ENCODE data around the gene EFL1. TPM values are rescaled to one million over a fixed set of nuclear protein-coding genes. Genes with fewer than 3 reads are reported as not detected.
A peak's percentile ranks its signal among the peaks of the same experiment; 100 is the strongest.
"Not testable (repeated sequence)": the region's sequence is repeated elsewhere in the genome, so short reads cannot be mapped to it uniquely, and the experiment has no call there.

The EFL1 gene
- 10 to 100 TPM; 23.4 to 25.5 (median 24.5) TPM for polyA plus RNA-seq (ENCODE audit: insufficient read length in 3 of 3)

DNA sequence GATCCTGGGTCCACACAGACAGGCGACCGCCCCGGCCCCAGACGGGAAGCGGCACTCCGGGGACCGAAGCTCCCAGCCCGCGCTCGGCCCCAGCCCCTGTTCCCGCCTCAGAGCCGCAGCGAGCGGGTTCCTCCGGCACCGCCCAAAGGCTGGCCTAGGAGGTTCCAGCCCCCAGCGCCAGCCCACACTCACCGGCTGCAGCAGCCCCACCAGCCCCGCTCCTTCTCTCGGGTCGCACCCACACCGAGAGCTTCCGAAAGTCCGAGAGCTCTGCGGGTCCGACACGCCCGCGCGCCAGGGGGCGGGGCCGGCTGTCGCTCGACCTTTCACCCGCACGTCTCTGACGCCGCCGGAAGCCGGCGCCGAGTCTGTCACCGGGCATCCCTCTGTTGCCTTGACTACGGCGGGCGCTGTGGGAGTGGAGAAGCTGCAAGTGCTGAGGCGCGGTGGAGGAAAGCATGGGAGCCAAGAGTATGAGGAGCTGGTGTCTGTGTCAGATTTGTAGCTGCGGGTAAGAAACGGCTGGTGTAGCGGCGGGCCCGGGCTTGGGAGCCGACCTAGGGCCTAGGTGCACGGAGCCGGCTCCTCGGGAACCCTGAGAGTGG is at the start of gene EFL1, which contains the start of gene SAXO2:
EFL1 (minus strand) TSS at position 313 of the 605 bp plus-strand sequence. CDS start 956 bp downstream, outside the sequence.
SAXO2 (plus strand) TSS at position 397 of the 605 bp plus-strand sequence; CDS start at position 459, 62 bp downstream.
- DNase-seq (ENCODE audit: low read depth in 3 of 3, low spot score in 2 of 3): peak; percentile 60 to 84 (median 69)

DNA sequence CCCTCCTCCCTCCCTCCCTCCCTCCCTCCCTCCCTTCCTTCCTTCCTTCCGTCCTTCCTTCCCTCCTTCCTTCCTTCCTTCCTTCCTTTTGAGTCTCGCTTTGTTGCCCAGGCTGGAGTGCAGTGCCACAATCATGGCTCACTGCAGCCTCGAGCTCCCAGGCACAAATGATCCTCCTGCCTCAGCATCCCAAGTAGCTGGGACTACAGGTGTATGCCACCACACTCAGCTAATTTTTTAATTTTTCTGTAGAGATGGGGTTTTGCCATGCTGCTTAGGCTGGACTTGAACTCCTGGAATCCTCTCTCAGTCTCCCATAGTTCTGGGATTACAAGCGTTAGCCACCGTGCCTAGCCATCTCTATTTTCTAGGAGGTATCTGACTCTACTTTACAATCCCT is 48.8 kb upstream of the EFL1 start:
- not testable (repeated sequence) for DNase-seq (ENCODE audit: low read depth in 3 of 3, low spot score in 2 of 3)

DNA sequence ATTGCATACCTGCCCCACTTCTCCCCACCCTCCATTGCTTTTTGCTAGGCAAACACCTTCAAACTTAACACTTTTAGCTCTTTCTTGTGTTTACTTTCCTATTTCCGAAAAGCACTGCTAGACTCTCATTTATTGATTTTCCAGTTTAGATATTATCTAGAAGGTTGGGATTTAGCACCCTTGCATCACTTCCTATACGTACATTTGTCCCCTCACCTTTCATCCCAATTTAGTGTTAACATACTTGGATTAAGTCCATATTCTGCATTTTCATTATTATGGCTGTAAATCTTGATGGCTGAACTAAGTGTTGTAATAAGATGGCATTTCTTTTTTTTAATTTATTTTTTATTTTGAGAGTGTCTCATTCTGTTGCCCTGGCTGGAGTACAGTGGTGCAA is 47.3 kb upstream of the EFL1 start:
- no peak for DNase-seq (ENCODE audit: low read depth in 3 of 3, low spot score in 2 of 3)

DNA sequence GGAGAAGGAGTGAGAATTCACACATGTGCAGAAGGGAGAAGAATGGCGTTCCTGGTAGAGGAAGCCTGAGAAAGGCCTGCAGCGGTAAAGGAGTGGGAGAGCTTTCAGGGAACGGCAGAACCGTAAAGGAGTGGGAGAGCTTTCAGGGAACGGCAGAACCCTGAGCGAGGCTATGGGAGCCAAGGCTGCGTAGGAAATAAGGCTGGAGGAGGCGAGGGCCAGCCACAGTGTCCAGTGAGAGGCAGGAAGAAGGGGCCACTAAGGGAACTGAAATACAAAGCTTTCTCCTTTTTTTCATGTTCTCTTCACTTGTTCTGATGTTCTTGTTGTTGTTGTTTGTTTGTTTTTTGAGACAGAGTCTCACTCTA is 45.2 kb upstream of the EFL1 start:
- no peak for DNase-seq (ENCODE audit: low read depth in 3 of 3, low spot score in 2 of 3)

DNA sequence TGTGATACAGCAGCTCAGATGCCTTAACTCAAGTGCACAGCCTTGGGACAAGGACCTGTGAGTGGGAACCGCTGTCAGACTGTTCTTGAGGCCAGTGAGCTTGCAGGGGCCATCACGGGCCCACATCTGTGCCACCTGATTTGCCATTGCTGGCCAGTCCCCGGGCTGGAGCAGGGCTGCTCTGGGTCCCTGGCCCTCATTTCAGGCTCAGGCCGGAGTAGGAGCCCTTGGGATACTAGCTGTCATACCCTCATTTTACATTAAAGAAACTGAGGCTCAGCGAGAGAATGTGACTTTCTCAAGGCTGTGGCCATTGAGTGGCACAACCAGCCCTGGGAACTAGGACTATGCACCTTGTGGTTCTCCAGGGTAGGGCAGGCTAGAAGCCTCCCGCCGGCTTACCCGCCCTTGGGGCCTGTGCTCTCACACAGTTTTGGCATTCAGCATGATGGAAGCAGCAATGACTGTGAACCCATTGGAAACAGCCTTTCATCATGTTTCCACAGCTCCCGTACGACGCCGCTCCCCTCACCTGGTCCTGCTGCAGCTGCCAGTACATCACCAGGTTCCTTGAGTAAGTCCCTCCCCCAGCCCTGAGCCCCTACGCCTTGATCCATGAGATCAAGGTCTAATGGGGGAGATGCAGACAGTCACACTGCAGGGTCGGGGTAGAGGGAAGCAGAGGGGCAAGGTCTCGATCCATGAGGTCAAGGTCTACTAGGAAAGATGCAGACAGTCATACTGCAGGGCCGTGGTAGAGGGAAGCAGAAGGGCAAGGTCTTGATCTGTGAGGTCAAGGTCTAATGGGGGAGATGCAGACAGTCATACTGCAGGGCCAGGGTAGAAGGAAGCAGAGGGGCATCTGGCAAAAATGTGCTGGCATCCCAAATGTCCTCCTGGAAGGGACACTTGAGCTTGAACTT is 44.5 kb upstream of the EFL1 start:
- no peak for DNase-seq (ENCODE audit: low read depth in 3 of 3, low spot score in 2 of 3)

DNA sequence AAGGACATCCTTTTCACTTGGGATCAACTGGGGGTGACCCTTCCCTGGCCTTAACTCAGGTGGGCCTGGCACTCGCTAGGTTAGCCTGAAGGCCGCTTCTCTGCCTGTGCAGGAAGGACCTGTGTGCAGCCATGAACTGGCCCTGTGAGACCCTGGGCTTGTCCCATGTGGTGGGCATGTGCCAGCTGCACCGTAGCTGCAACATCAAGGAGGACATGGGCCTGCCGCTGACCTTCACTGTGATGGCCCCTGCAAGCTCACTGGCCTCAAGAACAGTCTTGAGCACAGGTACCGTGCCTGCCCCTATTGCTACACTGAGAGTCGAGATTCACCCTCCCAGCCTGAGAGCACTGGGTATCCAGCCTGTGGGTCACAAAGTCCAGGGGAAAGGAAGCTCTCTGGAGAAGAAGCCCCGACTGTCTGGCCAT is 43.1 kb upstream of the EFL1 start:
- DNase-seq (ENCODE audit: low read depth in 3 of 3, low spot score in 2 of 3): no peak

DNA sequence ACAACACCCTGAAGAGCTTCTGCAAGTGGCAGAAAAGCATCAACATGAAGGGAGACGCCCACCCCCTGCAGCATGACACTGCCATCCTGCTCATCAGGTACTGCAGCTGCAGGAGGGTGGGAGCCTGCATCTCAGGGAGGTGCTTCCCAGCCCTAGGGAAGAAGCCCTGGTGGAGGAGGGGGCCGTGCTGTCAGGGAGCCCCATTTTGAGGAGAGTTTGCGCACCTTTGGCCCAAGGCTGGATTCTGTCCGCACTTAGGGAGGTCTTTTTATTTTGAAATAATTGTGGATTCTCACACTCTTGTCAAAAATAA is 42.2 kb upstream of the EFL1 start:
- DNase-seq (ENCODE audit: low read depth in 3 of 3, low spot score in 2 of 3): no peak

DNA sequence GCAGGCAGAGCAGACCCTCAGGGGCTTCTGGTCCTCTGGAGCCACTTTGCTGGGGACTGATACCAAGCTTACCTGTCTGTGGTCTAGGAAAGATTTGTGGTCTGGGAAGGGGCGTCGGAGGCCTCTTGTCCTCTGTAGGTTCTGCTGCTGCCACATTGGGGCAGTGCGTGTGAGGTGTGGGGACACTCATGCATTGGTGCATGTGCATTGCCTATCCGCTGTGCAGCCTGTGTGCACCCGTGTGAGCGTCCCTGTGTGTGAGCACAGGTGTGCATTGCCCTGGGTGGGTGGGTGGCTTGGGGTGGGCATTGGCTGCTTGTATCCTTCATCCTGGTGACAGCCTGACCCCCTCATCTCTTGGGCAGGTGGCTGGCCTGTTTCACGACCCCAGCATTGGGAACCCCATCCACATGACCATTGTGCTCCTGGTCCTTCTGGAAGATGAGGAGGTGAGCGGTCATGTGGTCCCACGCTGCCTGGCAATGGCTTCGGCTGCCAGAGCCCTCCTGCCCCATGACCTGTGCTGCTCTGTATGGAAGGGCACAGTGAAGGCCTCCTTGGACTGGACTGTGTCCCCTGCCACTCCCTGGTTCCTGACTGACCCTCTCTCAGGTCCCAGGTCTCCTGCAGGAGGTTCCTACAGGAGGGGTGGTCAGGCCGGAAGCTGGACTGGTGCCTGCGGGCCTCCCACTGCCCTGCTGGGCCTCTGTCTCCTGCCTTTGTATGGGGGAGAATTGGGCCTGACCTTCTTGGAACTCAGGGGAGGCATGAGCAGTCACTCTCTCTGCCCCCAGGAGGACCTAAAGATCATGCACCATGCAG is 41.6 kb upstream of the EFL1 start:
- no peak for DNase-seq (ENCODE audit: low read depth in 3 of 3, low spot score in 2 of 3)

DNA sequence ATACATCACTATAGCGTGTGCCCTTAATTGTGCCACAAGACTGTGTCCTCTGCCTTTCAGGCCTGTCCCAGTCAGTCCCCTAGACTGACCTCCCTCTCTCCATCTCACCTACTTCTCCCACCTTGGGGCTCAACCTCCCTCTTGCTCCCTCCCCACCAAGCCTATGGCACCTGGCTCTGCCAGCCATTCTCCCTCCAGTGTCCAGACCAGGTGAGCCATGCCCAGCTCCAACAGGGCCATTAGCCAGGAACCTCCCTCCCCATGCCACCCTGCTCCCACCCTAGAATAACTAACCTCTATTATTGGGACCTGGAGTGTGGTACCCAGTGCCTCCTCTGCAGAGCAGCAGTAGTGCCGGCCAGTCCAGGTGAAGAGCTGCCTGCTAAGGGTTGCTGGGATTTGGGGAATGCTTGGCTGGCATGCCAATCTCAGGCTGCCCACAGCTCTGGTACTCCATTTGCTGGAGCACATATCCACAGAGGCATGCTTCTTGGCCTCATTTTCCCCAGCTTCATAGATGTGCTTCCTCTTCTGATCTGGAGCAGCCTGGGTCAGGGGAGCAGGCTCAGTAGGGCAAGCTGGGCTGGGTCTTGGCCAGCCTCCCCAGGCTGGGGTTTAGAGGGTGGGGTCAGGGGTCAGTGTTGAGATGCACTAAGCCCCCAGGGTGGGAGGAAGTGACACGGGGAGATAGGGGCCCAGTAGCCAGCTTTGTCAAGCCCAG is 38.9 kb upstream of the EFL1 start:
- no peak for DNase-seq (ENCODE audit: low read depth in 3 of 3, low spot score in 2 of 3)

DNA sequence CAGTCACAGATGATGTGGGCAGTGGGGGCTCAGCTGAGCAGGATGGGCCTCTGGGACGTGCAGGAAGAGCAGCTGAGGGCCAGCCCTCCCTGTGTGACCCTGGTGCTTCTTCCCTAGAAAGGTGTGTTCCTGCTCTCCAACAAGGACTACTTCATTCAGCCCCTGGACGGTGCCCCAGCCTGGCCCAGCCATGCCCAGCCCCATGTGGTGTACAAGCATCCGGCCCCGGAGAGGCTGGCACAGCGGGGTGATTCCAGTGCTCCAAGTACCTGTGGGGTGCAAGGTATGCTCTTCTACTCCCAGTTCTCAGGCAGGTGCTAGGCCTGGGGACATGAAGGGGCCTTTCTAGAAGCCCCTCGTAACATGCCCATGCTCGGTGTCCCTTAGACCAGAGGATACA is 38.3 kb upstream of the EFL1 start:
- DNase-seq (ENCODE audit: low read depth in 3 of 3, low spot score in 2 of 3): no peak

DNA sequence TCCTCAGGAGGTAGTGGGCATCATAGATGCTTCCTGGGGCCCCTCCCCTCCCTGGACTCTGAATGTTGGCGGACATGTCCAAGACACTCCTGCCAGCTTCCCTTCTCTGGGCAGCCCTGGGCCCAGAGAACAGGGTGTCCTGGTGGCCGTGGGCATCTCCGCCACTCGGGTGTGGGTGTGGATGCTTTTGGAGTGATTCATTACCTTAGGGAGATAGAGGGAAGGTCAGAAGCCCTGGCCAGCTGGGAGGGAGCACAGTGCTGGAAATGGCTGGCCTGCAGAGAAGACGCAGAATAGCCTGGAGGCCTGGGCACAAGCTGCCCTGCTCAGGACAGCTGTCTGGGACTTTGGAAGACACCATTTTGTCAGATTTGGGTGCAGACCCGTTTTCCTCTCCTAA is 37.8 kb upstream of the EFL1 start:
- not testable (repeated sequence) for DNase-seq (ENCODE audit: low read depth in 3 of 3, low spot score in 2 of 3)

DNA sequence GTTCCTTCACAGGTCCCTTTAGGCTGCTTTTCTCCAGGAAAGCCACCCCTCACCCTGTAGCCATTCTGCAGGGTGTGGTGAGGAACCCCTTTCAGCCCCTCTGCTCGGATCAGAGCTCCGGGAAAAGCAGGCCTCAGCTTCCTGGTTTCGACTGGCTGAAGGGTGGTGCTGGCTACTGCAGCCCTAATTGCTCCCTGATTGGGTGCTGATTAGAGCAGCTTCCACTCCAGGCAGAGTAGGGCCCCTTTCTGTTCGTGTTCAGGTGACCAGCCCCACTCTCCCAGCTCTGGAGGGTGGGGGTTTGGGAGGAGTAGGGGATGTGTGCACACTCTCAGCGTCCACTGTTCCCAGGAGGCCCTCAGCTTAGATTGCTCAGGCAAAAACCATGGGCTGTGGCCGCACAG is 37.0 kb upstream of the EFL1 start:
- DNase-seq (ENCODE audit: low read depth in 3 of 3, low spot score in 2 of 3): not testable (repeated sequence)

DNA sequence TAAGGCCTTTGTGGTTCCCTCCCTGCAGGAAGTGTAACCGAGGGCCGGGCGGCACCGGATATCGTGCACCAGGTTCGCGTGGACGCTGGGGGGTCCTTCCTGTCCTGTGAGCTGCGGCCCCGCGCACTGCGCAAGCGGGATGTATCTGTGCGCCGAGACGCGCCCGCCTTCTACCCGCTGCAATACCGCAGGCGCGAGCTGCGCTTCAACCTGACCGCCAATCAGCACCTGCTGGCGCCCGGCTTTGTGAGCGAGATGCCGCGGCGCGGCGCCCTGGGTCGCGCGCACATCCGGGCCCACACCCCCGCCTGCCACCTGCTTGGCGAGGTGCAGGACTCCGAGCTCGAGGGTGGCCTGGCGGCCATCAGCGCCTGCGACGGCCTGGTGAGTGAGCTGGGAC is 36.0 kb upstream of the EFL1 start:
- no peak for DNase-seq (ENCODE audit: low read depth in 3 of 3, low spot score in 2 of 3)

DNA sequence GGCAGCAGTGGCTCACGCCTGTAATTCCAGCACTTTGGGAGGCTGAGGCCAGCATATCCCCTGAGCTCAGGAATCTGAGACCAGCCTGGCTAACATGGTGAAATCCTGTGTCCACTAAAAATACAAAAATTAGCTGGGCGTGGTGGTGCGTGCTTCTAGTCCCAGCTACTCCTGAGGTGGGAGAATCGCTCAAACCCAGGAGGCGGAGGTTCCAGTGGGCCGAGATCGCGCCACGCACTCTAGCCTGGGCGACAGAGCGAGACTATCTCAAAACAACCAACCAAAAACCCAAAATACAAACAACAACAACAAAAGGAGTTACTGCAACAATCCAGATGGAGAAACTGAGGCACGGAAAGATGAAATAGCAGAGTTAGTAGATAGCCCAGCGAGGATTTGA is 35.5 kb upstream of the EFL1 start:
- DNase-seq (ENCODE audit: low read depth in 3 of 3, low spot score in 2 of 3): no peak

DNA sequence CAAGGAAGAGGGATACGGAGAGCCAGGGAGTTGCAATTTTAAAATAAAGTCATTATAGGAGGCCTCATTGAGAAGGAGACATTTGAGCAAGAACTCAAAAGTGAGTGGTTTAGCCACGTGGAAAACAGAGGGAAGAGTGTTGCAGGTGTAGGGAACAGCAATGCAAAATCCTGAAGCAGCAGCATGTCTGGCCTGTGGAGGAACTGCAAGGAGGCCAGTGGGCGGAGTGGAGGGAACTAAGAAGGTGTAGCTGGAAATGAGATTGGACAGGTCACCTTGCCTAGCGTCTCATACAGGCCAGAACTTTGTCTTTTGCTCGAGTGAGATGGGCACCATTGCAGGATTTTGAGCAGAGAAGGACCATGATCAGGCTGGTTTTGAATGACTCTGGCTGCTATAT is 35.0 kb upstream of the EFL1 start:
- no peak for DNase-seq (ENCODE audit: low read depth in 3 of 3, low spot score in 2 of 3)

DNA sequence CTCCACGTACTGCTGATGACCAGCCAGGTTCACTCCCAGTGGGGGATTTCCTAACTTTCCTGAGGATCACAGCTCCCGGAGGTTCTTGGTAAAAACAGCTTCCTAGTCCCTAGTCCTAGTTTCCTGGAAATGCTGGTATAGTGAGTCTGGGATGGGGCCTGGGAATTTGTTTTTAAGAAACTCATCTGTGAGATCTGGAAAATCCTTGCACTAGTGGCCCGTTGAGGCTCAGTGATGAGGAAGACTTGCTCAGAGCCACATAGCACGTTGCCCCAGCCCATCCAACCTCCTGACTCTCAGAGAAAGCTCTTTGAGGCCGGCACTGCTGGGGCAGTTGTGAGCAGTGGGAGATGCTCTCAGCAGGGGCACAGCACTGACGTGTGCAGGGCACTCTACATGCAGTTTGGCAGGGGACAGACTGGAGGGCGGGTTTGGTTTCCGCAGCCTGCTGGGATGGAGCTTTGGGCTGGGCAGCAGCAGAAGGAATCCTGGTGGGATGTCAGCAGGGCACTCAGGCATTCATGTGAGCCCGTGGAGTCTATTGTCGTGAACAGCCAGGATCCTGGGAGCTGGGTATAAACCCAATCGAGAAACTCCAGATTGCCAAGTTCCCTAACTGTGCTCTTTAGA is 31.6 kb upstream of the EFL1 start:
- no peak for DNase-seq (ENCODE audit: low read depth in 3 of 3, low spot score in 2 of 3)

DNA sequence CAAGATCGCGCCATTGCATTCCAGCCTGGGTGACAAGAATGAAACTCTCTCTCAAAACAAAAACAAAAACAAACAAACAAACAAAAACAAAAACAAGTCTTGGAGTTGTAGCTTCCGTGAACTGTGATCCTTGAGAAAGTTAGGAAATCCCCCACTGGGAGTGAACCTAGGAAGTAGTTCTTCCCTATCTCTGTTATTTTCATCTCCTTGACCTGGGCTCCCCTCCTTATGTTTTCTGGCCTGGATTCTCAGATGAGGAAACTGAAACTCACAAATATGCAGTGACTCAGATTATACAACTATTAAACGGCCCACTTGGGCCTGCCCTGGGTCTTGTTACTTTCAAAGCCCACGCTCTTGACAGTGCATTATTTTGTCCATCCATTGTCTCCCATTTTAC is 29.7 kb upstream of the EFL1 start:
- DNase-seq (ENCODE audit: low read depth in 3 of 3, low spot score in 2 of 3): no peak

DNA sequence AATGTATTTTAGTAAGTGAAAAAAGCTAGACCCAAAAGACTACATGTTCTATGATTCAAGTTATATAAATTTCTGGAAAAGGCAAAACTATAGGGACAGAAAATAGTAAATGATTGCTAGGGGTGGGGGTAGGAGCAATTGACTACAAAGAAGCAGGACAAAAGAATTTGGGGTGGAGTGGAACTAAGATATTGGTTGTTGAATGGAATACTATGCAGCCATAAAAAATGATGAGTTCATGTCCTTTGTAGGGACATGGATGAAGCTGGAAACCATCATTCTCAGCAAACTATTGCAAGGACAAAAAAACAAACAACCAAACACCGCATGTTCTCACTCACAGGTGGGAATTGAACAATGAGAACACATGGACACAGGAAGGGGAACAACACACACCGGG is 25.7 kb upstream of the EFL1 start:
- DNase-seq (ENCODE audit: low read depth in 3 of 3, low spot score in 2 of 3): not testable (repeated sequence)

DNA sequence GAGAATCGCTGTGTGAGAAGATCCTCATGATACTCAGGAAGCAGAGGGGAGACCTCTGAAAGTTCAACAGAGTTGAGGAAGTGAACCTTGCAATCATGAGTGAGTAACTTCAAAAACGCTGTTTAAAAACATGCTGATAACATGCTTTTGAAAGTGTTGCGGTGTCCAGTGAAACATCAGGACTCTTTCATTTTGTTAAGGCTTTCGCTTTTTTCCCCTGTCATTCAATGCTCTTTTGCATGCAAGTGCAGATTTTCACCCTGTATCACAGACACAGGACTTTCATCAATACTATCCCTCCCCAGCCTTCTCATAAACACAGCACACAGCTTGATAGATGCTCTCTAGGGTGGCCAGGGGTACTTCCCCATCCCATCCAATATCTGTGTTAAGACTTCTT is 23.9 kb upstream of the EFL1 start:
- DNase-seq (ENCODE audit: low read depth in 3 of 3, low spot score in 2 of 3): not testable (repeated sequence)

DNA sequence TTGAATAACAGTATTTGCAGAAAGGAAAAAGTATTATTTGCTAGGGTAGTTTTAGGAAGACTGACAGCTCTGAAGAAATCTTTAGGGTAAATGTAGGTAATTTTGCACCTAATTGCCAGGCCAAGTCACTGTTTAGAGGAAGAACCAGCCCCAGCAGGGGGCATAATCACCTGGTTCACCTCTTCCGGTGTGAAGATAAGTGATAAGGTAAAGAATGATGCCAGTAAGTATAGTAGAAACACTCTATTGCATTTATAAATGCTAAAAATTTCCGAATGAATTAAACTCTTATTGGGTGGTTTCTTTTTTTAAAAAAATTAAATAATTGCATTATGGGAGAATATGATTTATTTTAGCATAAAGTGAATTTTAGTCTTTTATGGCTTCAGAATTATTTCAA is 21.8 kb upstream of the EFL1 start:
- DNase-seq (ENCODE audit: low read depth in 3 of 3, low spot score in 2 of 3): not testable (repeated sequence)
